K562 (cell line): ENCODE measurements around the gene SLC5A11. TPM values are rescaled to one million over a fixed set of nuclear protein-coding genes. Genes with fewer than 3 reads are reported as not detected.

Experiments
- ARID4B ChIP-seq: sonication (generic); formaldehyde crosslinking; IDR thresholded peaks from 2 replicates; pipeline ENCODE4 v1.8.0; 2022; ENCODE audit warnings: mild to moderate bottlenecking, missing genetic modification reagents
- ATF3 ChIP-seq, 2 experiments: fragments of 450-650 bp in 1 of 2; sonication (generic) in 1 of 2; formaldehyde crosslinking in 1 of 2; IDR thresholded peaks in 1 of 2; conservative IDR thresholded peaks in 1 of 2; 2 replicates each; pipeline versions ENCODE4 v1.6.1 to v1.8.1; 2016 to 2023; ENCODE audit warnings: mild to moderate bottlenecking in 2 of 2, moderate library complexity in 2 of 2, inconsistent platforms in 1 of 2, missing genetic modification reagents in 1 of 2
- GTF2A2 ChIP-seq: IDR thresholded peaks from 2 replicates; pipeline ENCODE4 v1.6.1; 2016; ENCODE audit warnings: mild to moderate bottlenecking, missing genetic modification characterization, missing compliant biosample characterization
- KAT8 ChIP-seq: fragments of 450-650 bp; IDR thresholded peaks from 2 replicates; pipeline ENCODE4 v1.6.1; 2016; ENCODE audit warnings: low read depth, mild to moderate bottlenecking
- YBX1 ChIP-seq: fragments of 450-650 bp; IDR thresholded peaks from 2 replicates; pipeline ENCODE4 v1.7.1; 2016; ENCODE audit warnings: mild to moderate bottlenecking
- ZBTB12 ChIP-seq: fragments of 250-450 bp; sonication (Bioruptor Pico); IDR thresholded peaks from 2 replicates; pipeline ENCODE4 v1.4.0; 2020
- polyA plus RNA-seq, 8 experiments: library from polyadenylated mRNA; depleted of rRNA in 4 of 8; stranded (reverse) in 5 of 8; unstranded in 3 of 8; fragments of >200 nt; fragmentation: Nextera tagmentation in 2 of 8; fragmentation: Illumina TruSeq in 1 of 8; extraction: Ambion mirVana in 2 of 8; extraction: Trizol in 1 of 8; gene quantifications; 2 replicates each; pipeline versions ENCODE4 v1.2.1 to v1.2.3, GENCODE V29; 2011 to 2014; ENCODE audit warnings: inconsistent platforms in 1 of 8, missing spikeins in 1 of 8
- total RNA-seq, 7 experiments: library from RNA; depleted of rRNA in 6 of 7; stranded (reverse); fragments of >200 nt in 6 of 7; fragmentation: Illumina TruSeq in 2 of 7; extraction: Trizol in 2 of 7; gene quantifications; 2 replicates each; pipeline versions ENCODE4 v1.2.1 to v1.2.3, GENCODE V29; 2011 to 2021; ENCODE audit warnings: low replicate concordance in 1 of 7

SLC5A11 gene
- total and polyA plus RNA-seq, 9 of the 15 experiments (the other 6 are each of a cell fraction or from before 2014, with no cell fraction given) = 0.04 to 0.25 (median 0.11) TPM; not detected in 3

GRCh38 chr16:24801761-24802302 is 43.9 kb upstream of the SLC5A11 start (continued):
- no peak for TF ChIP-seq ARID4B (CRISPR knock-in tag)
- TF ChIP-seq GTF2A2 (tag) = no peak
- no peak for TF ChIP-seq YBX1
- no peak for TF ChIP-seq KAT8
- no peak for TF ChIP-seq ZBTB12 (CRISPR knock-in tag)
- no peak for TF ChIP-seq ATF3 (IDR thresholded peaks at IDR 0.05)
- TF ChIP-seq ATF3 (CRISPR knock-in tag; conservative IDR thresholded peaks at IDR 0.05) = no peak
